Tibial nerve (tissue), 4 donors: ENCODE results near the gene NTPCR. TPM values are rescaled to one million over a fixed set of nuclear protein-coding genes. Genes with fewer than 3 reads are reported as not detected.

Experiments
- DNase-seq, 2 donors: peaks; one replicate each; pipeline ENCODE4 v3.0.0-alpha.2; 2019; ENCODE audit warnings: low spot score in 2 of 2
- H3K27ac ChIP-seq, 4 donors: fragments of 200-600 bp; sonication (generic) in 3 of 4; one replicate each; pipeline ENCODE4 v1.5.1; 2017 to 2019; ENCODE audit warnings: mild to moderate bottlenecking in 1 of 4
- H3K27me3 ChIP-seq, 2 donors: fragments of 200-600 bp; sonication (generic) in 1 of 2; one replicate each; pipeline versions ENCODE4 v1.5.1 to v1.6.0; 2017 to 2019
- H3K36me3 ChIP-seq, 3 donors: fragments of 200-600 bp; sonication (generic); one replicate each; pipeline ENCODE4 v1.5.1; 2018 to 2019
- H3K4me1 ChIP-seq, 4 donors: fragments of 200-600 bp; sonication (generic) in 3 of 4; one replicate each; pipeline ENCODE4 v1.5.1; 2017 to 2019
- H3K4me3 ChIP-seq, 4 donors: fragments of 200-600 bp; sonication (generic) in 3 of 4; one replicate each; pipeline ENCODE4 v1.5.1; 2017 to 2019; ENCODE audit warnings: mild to moderate bottlenecking in 1 of 4, moderate library complexity in 1 of 4
- H3K9me3 ChIP-seq, 4 donors: fragments of 200-600 bp; sonication (generic) in 3 of 4; one replicate each; pipeline ENCODE4 v1.5.1; 2017 to 2019
- EP300 ChIP-seq, 2 donors: sonication (generic); formaldehyde crosslinking; IDR thresholded peaks; one replicate each; pipeline ENCODE4 v1.6.1; 2017; ENCODE audit warnings: antibody characterized with exemption in 2 of 2, mild to moderate bottlenecking in 1 of 2
- POLR2A ChIP-seq, 2 donors: fragments of 450-650 bp; IDR thresholded peaks; one replicate each; pipeline ENCODE4 v1.6.1; 2017; ENCODE audit warnings: antibody characterized with exemption in 2 of 2, mild to moderate bottlenecking in 2 of 2, moderate library complexity in 2 of 2
- WGBS, 2 donors: methylation state at CpG; one replicate each; pipeline ENCODE4 v1.1.5; 2018; 5-methylcytosine and 5-hydroxymethylcytosine counted together
- total RNA-seq, 4 donors: library from RNA; depleted of rRNA; stranded (reverse); fragments of >200 nt; gene quantifications; one replicate each; pipeline ENCODE4 v1.1.0, GENCODE V29; 2016
- TF ChIP-seq, protein P1 (sequence below), 5 experiments: fragments of 200-600 bp in 3 of 5; fragments of 450-650 bp in 2 of 5; sonication (generic) in 3 of 5; IDR thresholded peaks; one replicate each; pipeline ENCODE4 v1.5.1; 2016 to 2019; ENCODE audit warnings: antibody characterized with exemption in 5 of 5, mild to moderate bottlenecking in 3 of 5, moderate library complexity in 2 of 5

The NTPCR gene
- total RNA-seq, 4 donors from 2014 or later, result 16.5 to 20.0 (median 18.6) TPM

DNA sequence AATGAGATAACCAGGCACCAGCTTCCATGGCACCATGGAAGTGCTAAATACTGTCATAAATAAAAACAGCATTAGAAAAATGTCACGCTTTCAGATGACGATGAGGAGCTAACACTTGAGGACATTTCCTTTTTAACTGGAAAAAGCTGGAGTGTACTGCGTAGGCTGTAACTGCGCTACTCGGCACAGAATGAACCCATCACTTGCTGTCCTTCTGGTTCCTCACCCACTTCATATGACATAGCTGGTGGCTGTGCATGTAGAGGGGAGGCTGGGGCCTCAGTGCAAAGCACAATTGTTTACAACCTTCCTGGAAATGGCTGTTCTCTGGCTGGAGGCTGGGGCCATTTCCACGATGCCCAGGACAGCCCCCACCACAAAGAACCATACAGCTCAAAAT lies 55.7 kb downstream of the NTPCR start:
- peak overlapping the region in 2 of 4 donors; percentile 68 to 72 for H3K27ac ChIP-seq
- 54 to 66% methylated on average over 6 of the region's 6 CpGs for WGBS, 2 donors
- DNase-seq, result no peak

DNA sequence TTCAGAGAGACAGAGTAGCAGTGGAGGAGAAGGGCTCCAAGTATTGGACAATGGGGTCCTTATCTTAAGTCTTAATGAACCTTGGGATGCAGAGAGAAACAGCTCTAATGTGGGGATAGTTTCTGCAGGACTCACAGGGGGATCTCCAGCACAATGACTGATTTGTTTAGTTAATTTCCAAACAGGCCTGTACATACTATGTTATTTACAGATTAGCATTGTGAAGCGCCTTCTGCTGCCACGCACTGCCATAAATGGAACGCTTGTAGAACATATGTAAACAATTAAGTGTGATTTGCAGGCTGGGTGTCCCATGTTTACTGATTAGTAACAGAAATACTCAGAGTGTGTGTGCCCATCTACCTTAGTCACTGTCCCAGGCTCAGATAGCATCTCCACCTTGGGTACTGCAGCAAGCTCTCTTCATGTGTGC lies 56.1 kb downstream of the NTPCR start:
- Histone ChIP-seq H3K4me1 (peaks cover 0 to 16% (median 0%) of the 10 kb centered on the region in 4 donors), H3K36me3 (no peaks in the 10 kb centered on the region), H3K27me3 (no peaks in the 10 kb centered on the region), H3K4me3 (no peak overlapping the region), H3K27ac (peak overlapping the region in 2 of 4 donors; percentile 68 to 72), H3K9me3 (no peaks in the 10 kb centered on the region)
- 47 to 62% methylated on average over 3 of the region's 3 CpGs for WGBS, 2 donors
- TF ChIP-seq POLR2A (IDR thresholded peaks at IDR 0.05), result no peak
- TF ChIP-seq, protein P1, sequence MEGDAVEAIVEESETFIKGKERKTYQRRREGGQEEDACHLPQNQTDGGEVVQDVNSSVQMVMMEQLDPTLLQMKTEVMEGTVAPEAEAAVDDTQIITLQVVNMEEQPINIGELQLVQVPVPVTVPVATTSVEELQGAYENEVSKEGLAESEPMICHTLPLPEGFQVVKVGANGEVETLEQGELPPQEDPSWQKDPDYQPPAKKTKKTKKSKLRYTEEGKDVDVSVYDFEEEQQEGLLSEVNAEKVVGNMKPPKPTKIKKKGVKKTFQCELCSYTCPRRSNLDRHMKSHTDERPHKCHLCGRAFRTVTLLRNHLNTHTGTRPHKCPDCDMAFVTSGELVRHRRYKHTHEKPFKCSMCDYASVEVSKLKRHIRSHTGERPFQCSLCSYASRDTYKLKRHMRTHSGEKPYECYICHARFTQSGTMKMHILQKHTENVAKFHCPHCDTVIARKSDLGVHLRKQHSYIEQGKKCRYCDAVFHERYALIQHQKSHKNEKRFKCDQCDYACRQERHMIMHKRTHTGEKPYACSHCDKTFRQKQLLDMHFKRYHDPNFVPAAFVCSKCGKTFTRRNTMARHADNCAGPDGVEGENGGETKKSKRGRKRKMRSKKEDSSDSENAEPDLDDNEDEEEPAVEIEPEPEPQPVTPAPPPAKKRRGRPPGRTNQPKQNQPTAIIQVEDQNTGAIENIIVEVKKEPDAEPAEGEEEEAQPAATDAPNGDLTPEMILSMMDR (IDR thresholded peaks at IDR 0.05), result no peak
- no peak for TF ChIP-seq EP300 (IDR thresholded peaks at IDR 0.05)
- DNase-seq, result no peak

More for the DNA sequence above, 55.7 kb downstream of the NTPCR start:
- TF ChIP-seq, protein P1 (IDR thresholded peaks at IDR 0.05), result no peak
- TF ChIP-seq EP300 (IDR thresholded peaks at IDR 0.05), result peak in 1 of 2 donors; percentile 20
- Histone ChIP-seq H3K9me3 (no peaks in the 10 kb centered on the region), H3K4me1 (peaks cover 0 to 16% (median 0%) of the 10 kb centered on the region in 4 donors), H3K27me3 (no peaks in the 10 kb centered on the region), H3K36me3 (no peaks in the 10 kb centered on the region), H3K4me3 (no peak overlapping the region)

DNA sequence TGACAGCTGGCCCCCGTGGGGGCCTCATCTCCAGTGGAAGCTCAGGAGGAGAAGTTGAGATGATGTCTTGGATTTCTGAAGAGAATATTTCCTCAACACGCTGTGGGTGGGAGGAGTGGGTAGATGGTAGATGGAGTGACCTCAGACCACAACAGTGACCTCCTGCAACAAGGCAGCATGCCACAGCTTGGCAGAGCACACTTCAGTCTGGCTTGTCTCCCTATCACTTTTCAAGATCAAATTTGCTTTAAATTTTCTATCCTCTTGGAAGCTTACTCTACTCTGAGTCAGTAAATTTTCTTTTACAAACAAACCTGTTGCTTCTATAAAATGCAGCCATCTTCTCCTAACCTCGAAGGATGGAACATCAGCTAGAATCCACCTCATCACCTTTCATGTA lies 59.7 kb downstream of the NTPCR start:
- no peak overlapping the region for H3K4me3 ChIP-seq
- WGBS, 2 donors, result 67 to 69% methylated on average over 3 of the region's 3 CpGs
- no peak for TF ChIP-seq EP300 (IDR thresholded peaks at IDR 0.05)
- no peak for TF ChIP-seq POLR2A (IDR thresholded peaks at IDR 0.05)
- TF ChIP-seq, protein P1 (IDR thresholded peaks at IDR 0.05), result no peak
- H3K36me3 ChIP-seq, result no peaks in the 10 kb centered on the region
- no peak overlapping the region for H3K27ac ChIP-seq
- H3K9me3 ChIP-seq, result no peaks in the 10 kb centered on the region
- H3K27me3 ChIP-seq, result no peaks in the 10 kb centered on the region
- no peak for DNase-seq
- peaks cover 0 to 16% (median 0%) of the 10 kb centered on the region in 4 donors for H3K4me1 ChIP-seq

DNA sequence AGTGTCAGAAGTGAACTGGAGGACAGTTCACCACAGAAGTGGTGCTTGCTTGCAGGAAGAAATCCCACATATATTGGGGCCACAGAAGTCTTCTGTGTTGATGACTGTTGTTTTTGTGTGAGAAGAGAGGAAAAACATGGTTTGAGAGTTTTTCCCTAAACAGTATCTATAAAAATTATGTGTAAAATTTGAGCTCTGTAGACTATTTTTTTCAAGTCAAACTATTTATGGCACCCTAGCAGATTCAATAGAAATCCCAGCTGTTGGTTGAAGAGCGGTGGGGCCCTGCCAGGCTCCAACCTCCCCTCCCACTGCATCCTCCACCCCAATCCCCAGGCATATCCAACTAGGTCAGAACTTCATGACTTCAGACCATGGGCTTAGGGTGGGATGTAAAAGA lies 61.6 kb downstream of the NTPCR start:
- H3K4me1 ChIP-seq, result no peaks in the 10 kb centered on the region
- H3K9me3 ChIP-seq, result no peaks in the 10 kb centered on the region
- no peaks in the 10 kb centered on the region for H3K27me3 ChIP-seq
- DNase-seq, result no peak
- H3K27ac ChIP-seq, result no peak overlapping the region
- TF ChIP-seq POLR2A (IDR thresholded peaks at IDR 0.05), result no peak
- no peak for TF ChIP-seq EP300 (IDR thresholded peaks at IDR 0.05)
- TF ChIP-seq, protein P1 (IDR thresholded peaks at IDR 0.05), result no peak
- WGBS, 2 donors, result 90 to 100% methylated on average over 1 of the region's 1 CpG
- H3K4me3 ChIP-seq, result no peak overlapping the region
- no peaks in the 10 kb centered on the region for H3K36me3 ChIP-seq

DNA sequence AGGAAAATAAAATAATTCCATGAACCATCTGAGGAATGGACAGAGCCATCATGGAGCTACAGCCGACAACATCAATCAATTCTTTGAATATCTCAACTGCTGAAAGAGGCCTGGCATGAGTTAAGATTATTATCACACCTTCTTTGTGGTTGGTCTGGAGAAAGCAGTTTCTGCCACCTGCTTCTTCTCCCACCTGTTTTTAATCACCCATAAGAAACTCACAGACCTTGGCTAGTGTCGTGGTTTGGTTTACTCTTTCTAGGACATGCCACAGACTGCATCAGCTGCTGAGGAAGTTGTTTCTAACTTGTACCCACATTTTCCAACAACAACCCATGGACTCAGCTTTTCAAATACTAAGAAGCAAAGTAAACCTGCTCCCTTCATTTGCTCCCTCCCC lies 65.6 kb downstream of the NTPCR start:
- H3K36me3 ChIP-seq, result no peaks in the 10 kb centered on the region
- H3K27me3 ChIP-seq, result no peaks in the 10 kb centered on the region
- no peak overlapping the region for H3K4me3 ChIP-seq
- H3K9me3 ChIP-seq, result no peaks in the 10 kb centered on the region
- TF ChIP-seq, protein P1 (IDR thresholded peaks at IDR 0.05), result no peak
- TF ChIP-seq EP300 (IDR thresholded peaks at IDR 0.05), result no peak
- TF ChIP-seq POLR2A (IDR thresholded peaks at IDR 0.05), result no peak
- DNase-seq, result no peak
- H3K4me1 ChIP-seq, result peaks cover 0 to 17% (median under 1%) of the 10 kb centered on the region in 4 donors
- H3K27ac ChIP-seq, result no peak overlapping the region
- WGBS, 2 donors, result 84 to 91% methylated on average over 2 of the region's 2 CpGs
